ENCODE measurements around the gene SSR1.

DNA sequence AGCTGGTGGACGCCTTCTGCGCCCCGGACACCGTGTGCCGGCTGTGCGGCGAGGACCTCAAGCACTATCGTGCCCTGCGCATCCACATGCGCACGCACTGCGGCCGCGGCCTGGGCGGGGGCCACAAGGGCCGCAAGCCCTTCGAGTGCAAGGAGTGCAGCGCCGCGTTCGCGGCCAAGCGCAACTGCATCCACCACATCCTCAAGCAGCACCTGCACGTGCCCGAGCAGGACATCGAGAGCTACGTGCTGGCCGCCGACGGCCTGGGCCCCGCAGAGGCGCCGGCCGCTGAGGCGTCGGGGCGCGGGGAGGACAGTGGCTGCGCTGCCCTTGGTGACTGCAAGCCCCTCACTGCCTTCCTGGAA, 82.7 kb downstream of the SSR1 start:
- TF ChIP-seq, protein P1, sequence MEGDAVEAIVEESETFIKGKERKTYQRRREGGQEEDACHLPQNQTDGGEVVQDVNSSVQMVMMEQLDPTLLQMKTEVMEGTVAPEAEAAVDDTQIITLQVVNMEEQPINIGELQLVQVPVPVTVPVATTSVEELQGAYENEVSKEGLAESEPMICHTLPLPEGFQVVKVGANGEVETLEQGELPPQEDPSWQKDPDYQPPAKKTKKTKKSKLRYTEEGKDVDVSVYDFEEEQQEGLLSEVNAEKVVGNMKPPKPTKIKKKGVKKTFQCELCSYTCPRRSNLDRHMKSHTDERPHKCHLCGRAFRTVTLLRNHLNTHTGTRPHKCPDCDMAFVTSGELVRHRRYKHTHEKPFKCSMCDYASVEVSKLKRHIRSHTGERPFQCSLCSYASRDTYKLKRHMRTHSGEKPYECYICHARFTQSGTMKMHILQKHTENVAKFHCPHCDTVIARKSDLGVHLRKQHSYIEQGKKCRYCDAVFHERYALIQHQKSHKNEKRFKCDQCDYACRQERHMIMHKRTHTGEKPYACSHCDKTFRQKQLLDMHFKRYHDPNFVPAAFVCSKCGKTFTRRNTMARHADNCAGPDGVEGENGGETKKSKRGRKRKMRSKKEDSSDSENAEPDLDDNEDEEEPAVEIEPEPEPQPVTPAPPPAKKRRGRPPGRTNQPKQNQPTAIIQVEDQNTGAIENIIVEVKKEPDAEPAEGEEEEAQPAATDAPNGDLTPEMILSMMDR (IDR thresholded peaks at IDR 0.05; ENCODE audit: insufficient read depth, low read length): no peak
- TF ChIP-seq POLR2AphosphoS5 (IDR thresholded peaks at IDR 0.05; ENCODE audit: low read depth): no peak
- TF ChIP-seq GABPA (IDR thresholded peaks at IDR 0.05; ENCODE audit: low read depth): no peak

All from HL-60 (cell line).